Tibial artery (tissue), 4 donors: ENCODE results near the gene CERS1.

Experiments used
- DNase-seq, 2 donors: peaks; one replicate each; pipeline ENCODE4 v3.0.0-alpha.2; 2019
- H3K27ac ChIP-seq, 2 donors: fragments of 200-600 bp; sonication (generic) in 1 of 2; 1 replicate in 1 of 2; 2 replicates in 1 of 2; pipeline ENCODE4 v1.5.1; 2018 to 2019; ENCODE audit warnings: mild to moderate bottlenecking in 1 of 2
- H3K27me3 ChIP-seq, 2 donors: fragments of 200-600 bp; sonication (generic) in 1 of 2; one replicate each; pipeline versions ENCODE4 v1.5.1 to v1.6.0; 2016 to 2019
- H3K36me3 ChIP-seq, 3 donors: fragments of 200-600 bp; sonication (generic) in 2 of 3; one replicate each; pipeline ENCODE4 v1.5.1; 2016 to 2019; ENCODE audit warnings: mild to moderate bottlenecking in 2 of 3
- H3K4me1 ChIP-seq, 4 donors: fragments of 200-600 bp; sonication (generic) in 2 of 4; 1 replicate in 3 of 4; 2 replicates in 1 of 4; pipeline ENCODE4 v1.5.1; 2016 to 2019
- H3K4me3 ChIP-seq, 2 donors: fragments of 200-600 bp; sonication (generic) in 1 of 2; 1 replicate in 1 of 2; 2 replicates in 1 of 2; pipeline ENCODE4 v1.5.1; 2018 to 2019; ENCODE audit warnings: mild to moderate bottlenecking in 2 of 2
- H3K9me3 ChIP-seq, 3 donors: fragments of 200-600 bp; sonication (generic) in 1 of 3; one replicate each; pipeline ENCODE4 v1.5.1; 2016 to 2019
- CTCF ChIP-seq, 2 experiments: fragments of 200-600 bp in 1 of 2; fragments of 450-650 bp in 1 of 2; IDR thresholded peaks; one replicate each; pipeline ENCODE4 v1.5.1; 2017 to 2019; ENCODE audit warnings: antibody characterized with exemption in 2 of 2, mild to moderate bottlenecking in 1 of 2, moderate library complexity in 1 of 2
- intact Hi-C: fragments of 100-400 bp; cut with DNase I; formaldehyde crosslinking; loops from one replicate; pipeline ENCODE4 v1.15.0; 2023; ENCODE audit warnings: low total_unique reads

CERS1 gene

GRCh38 chr19:18895824-18896341, at the start of gene CERS1:
Gene CERS1, minus strand, starts transcription at chr19:18896158. Its CDS starts 86 bp downstream, at chr19:18896072.
- H3K27me3 ChIP-seq = peaks cover 0 to 56% of the 10 kb centered on the region in 2 donors
- no peak for DNase-seq
- peak within 1 kb of the TSS; percentile 14 to 43 for H3K4me3 ChIP-seq
- intact Hi-C loops = no loop called here
- H3K36me3 ChIP-seq = peaks cover 15 to 28% (median 25%) of the 10 kb centered on the region in 3 donors
- no peaks in the 10 kb centered on the region for H3K9me3 ChIP-seq
- H3K4me1 ChIP-seq = peaks cover 0 to 26% (median 24%) of the 10 kb centered on the region in 4 donors
- no peak within 1 kb of the TSS for H3K27ac ChIP-seq
- TF ChIP-seq CTCF (IDR thresholded peaks at IDR 0.05) = no peak

- no peak for DNase-seq
- no peak overlapping the region for H3K4me3 ChIP-seq
- H3K27me3 ChIP-seq = peaks cover 0 to 7% of the 10 kb centered on the region in 2 donors
- no peak for TF ChIP-seq CTCF (IDR thresholded peaks at IDR 0.05)
- H3K27ac ChIP-seq = no peak overlapping the region
- intact Hi-C loops = loop anchor here (10.0 kb wide), 1 partner anchor 1720 kb away; the partner anchor contains the start of gene ZNF626
- H3K4me1 ChIP-seq = peaks cover 0 to 9% (median 4%) of the 10 kb centered on the region in 4 donors
- H3K9me3 ChIP-seq = no peaks in the 10 kb centered on the region
- no peaks in the 10 kb centered on the region for H3K36me3 ChIP-seq
These were observed 49.3 kb upstream of the CERS1 start for GRCh38 chr19:18945297-18945696.

GRCh38 chr19:18943465-18943864, 47.5 kb upstream of the CERS1 start:
- no peaks in the 10 kb centered on the region for H3K27me3 ChIP-seq
- H3K4me3 ChIP-seq = no peak overlapping the region
- no peak overlapping the region for H3K27ac ChIP-seq
- H3K4me1 ChIP-seq = peaks cover 0 to 20% (median 13%) of the 10 kb centered on the region in 4 donors
- no peak for TF ChIP-seq CTCF (IDR thresholded peaks at IDR 0.05)
- intact Hi-C loops = loop anchor here (10.0 kb wide), 1 partner anchor 1721 kb away; the partner anchor contains the start of gene ZNF626
- peaks cover 0 to 2% (median 1%) of the 10 kb centered on the region in 3 donors for H3K36me3 ChIP-seq
- H3K9me3 ChIP-seq = no peaks in the 10 kb centered on the region
- no peak for DNase-seq

GRCh38 chr19:18942692-18943091, 46.7 kb upstream of the CERS1 start:
- intact Hi-C loops = loop anchor here (10.0 kb wide), 1 partner anchor 1722 kb away; the partner anchor contains the start of gene ZNF626
- DNase-seq = no peak
- Histone ChIP-seq H3K9me3 (no peaks in the 10 kb centered on the region), H3K27ac (no peak overlapping the region), H3K4me1 (peaks cover 0 to 20% (median 13%) of the 10 kb centered on the region in 4 donors), H3K36me3 (peaks cover 0 to 10% (median 9%) of the 10 kb centered on the region in 3 donors), H3K27me3 (no peaks in the 10 kb centered on the region), H3K4me3 (no peak overlapping the region)
- TF ChIP-seq CTCF (IDR thresholded peaks at IDR 0.05) = no peak

GRCh38 chr19:18941628-18942354, 45.8 kb upstream of the CERS1 start:
- no peak for TF ChIP-seq CTCF (IDR thresholded peaks at IDR 0.05)
- Histone ChIP-seq H3K36me3 (peaks cover 0 to 17% (median 10%) of the 10 kb centered on the region in 3 donors), H3K4me1 (peaks cover 0 to 20% (median 13%) of the 10 kb centered on the region in 4 donors), H3K9me3 (no peaks in the 10 kb centered on the region), H3K27ac (peak overlapping the region in 1 of 2 donors; percentile 39), H3K27me3 (no peaks in the 10 kb centered on the region), H3K4me3 (peak overlapping the region; percentile 73 to 95)
- intact Hi-C loops = loop anchor here (10.0 kb wide), 1 partner anchor 1723 kb away; the partner anchor contains the start of gene ZNF626
- no peak for DNase-seq
